ENCODE measurements around the gene CACNA2D4.

DNA sequence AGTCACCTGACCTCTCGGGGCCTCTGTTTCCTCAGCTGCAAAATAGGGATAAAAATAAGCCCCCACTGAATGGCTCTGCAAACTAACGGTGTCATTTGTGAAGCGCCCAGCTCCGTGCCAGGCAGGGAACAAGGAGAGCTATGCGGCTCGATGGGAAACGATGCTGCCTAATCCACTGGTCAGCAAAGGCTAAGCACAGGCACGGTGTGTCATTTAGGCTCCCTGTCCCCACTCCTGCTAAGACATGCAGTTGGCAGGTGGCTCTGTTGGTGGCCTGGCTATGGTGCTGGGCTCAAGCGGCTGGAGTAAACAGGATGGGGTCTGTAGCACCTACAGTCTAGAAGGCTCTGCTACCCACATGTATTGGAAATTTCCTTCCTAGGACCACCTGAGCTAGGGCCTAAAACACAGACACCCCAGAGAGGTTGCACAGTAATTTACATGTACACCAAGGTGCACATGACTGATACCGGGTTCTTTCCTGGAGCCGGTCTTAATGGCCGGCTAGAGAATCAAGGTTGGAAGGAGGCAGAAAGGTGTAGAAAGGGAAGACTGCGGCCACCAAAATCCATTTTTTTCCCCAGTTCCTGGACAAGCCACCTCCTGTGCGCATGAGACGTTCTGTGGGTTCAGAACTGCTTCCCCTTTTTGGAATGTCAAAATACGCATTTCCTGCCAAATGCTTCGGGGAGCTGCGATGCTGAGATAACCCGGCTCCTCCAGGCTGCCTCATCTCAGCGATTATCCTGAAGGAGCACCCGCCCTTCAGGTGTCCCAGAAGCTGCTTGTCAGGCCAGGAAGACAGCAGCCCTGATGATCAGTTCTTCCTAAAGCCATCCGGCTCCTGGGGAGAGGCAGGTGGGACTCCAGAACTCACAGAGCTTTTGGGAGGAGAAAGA is 1.0 kb downstream of the CACNA2D4 start:
- TF ChIP-seq, protein P1, sequence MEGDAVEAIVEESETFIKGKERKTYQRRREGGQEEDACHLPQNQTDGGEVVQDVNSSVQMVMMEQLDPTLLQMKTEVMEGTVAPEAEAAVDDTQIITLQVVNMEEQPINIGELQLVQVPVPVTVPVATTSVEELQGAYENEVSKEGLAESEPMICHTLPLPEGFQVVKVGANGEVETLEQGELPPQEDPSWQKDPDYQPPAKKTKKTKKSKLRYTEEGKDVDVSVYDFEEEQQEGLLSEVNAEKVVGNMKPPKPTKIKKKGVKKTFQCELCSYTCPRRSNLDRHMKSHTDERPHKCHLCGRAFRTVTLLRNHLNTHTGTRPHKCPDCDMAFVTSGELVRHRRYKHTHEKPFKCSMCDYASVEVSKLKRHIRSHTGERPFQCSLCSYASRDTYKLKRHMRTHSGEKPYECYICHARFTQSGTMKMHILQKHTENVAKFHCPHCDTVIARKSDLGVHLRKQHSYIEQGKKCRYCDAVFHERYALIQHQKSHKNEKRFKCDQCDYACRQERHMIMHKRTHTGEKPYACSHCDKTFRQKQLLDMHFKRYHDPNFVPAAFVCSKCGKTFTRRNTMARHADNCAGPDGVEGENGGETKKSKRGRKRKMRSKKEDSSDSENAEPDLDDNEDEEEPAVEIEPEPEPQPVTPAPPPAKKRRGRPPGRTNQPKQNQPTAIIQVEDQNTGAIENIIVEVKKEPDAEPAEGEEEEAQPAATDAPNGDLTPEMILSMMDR (IDR thresholded peaks at IDR 0.05 in 4 of 5, conservative IDR thresholded peaks at IDR 0.05 in 1 of 5): no peak
- TF ChIP-seq POLR2A (IDR thresholded peaks at IDR 0.05): peak in 1 of 2 donors; percentile 14
